Stimulated activated naive B cell treated with anti-CD40 and anti-IgM and Interleukin-4, amounts not matched to agents 10 μg/mL and 1 μg/mL and 100 μg/mL, for 72 hours (primary cell): ENCODE measurements around the gene UPK3BL2.
"Not testable (repeated sequence)": the region's sequence is repeated elsewhere in the genome, so short reads cannot be mapped to it uniquely, and the experiment has no call there.

Experiments
- ATAC-seq, 2 donors: fragments of 150-1000 bp; cut with Tn5 transposase; replicated peaks; 2 replicates each; pipeline ENCODE4 v1.10.0; 2021; ENCODE audit warnings: moderate library complexity in 1 of 2
- DNase-seq: peaks from one replicate; pipeline ENCODE4 v3.0.0; 2021
- H3K27ac Mint-ChIP-seq: one replicate; pipeline ENCODE4 v1.8.0; 2022; ENCODE audit warnings: mild to moderate bottlenecking, mixed read lengths
- H3K27me3 Mint-ChIP-seq, 2 donors: one replicate each; pipeline ENCODE4 v1.8.0; 2022; ENCODE audit warnings: mixed read lengths in 2 of 2
- H3K36me3 Mint-ChIP-seq, 2 donors: one replicate each; pipeline ENCODE4 v1.8.0; 2022; ENCODE audit warnings: mixed read lengths in 2 of 2, mild to moderate bottlenecking in 1 of 2
- H3K4me1 Mint-ChIP-seq, 2 donors: one replicate each; pipeline ENCODE4 v1.8.0; 2022; ENCODE audit warnings: mixed read lengths in 2 of 2, mild to moderate bottlenecking in 1 of 2
- H3K4me3 Mint-ChIP-seq, 2 donors: one replicate each; pipeline ENCODE4 v1.8.0; 2022; ENCODE audit warnings: mild to moderate bottlenecking in 2 of 2, mixed read lengths in 2 of 2, moderate library complexity in 1 of 2
- H3K9me3 Mint-ChIP-seq, 2 donors: one replicate each; pipeline ENCODE4 v1.8.0; 2022; ENCODE audit warnings: mixed read lengths in 2 of 2, mild to moderate bottlenecking in 1 of 2

UPK3BL2 gene

GRCh38 chr7:102490529-102491075 lies 52.9 kb downstream of the UPK3BL2 start:
- H3K27me3 Mint-ChIP-seq, H3K27ac Mint-ChIP-seq, H3K36me3 Mint-ChIP-seq, H3K9me3 Mint-ChIP-seq, H3K4me3 Mint-ChIP-seq, H3K4me1 Mint-ChIP-seq: not testable (repeated sequence)
- peak; percentile 64 to 67 for ATAC-seq
- peak; percentile 61 for DNase-seq
